Type B pancreatic cell (in vitro differentiated cells): ENCODE data around the gene DOCK7. TPM values are rescaled to one million over a fixed set of nuclear protein-coding genes. Genes with fewer than 3 reads are reported as not detected.

Experiments
- DNase-seq: peaks from one replicate; pipeline ENCODE4 v3.0.0; 2021; ENCODE audit warnings: mixed read lengths; ENCODE audit not compliant: unreplicated experiment; ENCODE audit errors: extremely low spot score
- H3K27ac Mint-ChIP-seq: 2 replicates; pipeline ENCODE4 v1.8.0; 2021; ENCODE audit warnings: mild to moderate bottlenecking, mixed read lengths
- H3K27me3 Mint-ChIP-seq: 2 replicates; pipeline ENCODE4 v1.8.0; 2021; ENCODE audit warnings: mixed read lengths
- H3K36me3 Mint-ChIP-seq: 2 replicates; pipeline ENCODE4 v1.8.0; 2021; ENCODE audit warnings: mixed read lengths
- H3K4me1 Mint-ChIP-seq: one replicate; pipeline ENCODE4 v1.8.0; 2021; ENCODE audit warnings: mixed read lengths; ENCODE audit not compliant: unreplicated experiment
- H3K4me3 Mint-ChIP-seq: 2 replicates; pipeline ENCODE4 v1.8.0; 2021; ENCODE audit warnings: mild to moderate bottlenecking, mixed read lengths
- H3K9me3 Mint-ChIP-seq: 2 replicates; pipeline ENCODE4 v1.8.0; 2021; ENCODE audit warnings: mixed read lengths
- total RNA-seq: library from RNA; stranded (reverse); gene quantifications from 2 replicates; pipeline ENCODE4 v1.2.1, GENCODE V29; 2021; ENCODE audit warnings: low replicate concordance
- TF ChIP-seq, protein P1 (sequence below): fragments of 200-600 bp; sonication (generic); conservative IDR thresholded peaks from 2 replicates; pipeline ENCODE4 v1.5.0; 2021; ENCODE audit warnings: antibody characterized with exemption, mild to moderate bottlenecking

DOCK7 gene
- total RNA-seq, 1 donor from 2014 or later: 61.1 TPM

DNA sequence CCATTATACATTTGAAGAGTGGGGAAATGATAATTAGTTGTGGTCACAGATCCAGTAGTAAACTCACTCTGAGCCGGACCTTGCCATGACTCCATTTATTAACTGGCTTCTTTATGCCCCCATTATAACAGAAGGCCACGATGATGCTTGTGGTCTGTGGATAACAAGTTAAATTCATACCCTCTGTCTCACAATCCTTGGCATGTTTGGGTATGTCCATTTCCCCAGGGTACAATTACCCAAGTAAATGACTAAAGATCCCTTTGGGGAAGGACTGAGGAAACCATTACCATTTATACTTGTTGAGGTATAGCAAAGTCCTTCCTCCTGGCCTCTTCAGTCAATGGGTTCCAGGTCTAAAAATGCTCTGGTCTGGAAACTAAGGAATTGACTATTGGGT lies 258.6 kb downstream of the DOCK7 start:
- H3K36me3 Mint-ChIP-seq: no peaks in the 10 kb centered on the region
- TF ChIP-seq, protein P1, sequence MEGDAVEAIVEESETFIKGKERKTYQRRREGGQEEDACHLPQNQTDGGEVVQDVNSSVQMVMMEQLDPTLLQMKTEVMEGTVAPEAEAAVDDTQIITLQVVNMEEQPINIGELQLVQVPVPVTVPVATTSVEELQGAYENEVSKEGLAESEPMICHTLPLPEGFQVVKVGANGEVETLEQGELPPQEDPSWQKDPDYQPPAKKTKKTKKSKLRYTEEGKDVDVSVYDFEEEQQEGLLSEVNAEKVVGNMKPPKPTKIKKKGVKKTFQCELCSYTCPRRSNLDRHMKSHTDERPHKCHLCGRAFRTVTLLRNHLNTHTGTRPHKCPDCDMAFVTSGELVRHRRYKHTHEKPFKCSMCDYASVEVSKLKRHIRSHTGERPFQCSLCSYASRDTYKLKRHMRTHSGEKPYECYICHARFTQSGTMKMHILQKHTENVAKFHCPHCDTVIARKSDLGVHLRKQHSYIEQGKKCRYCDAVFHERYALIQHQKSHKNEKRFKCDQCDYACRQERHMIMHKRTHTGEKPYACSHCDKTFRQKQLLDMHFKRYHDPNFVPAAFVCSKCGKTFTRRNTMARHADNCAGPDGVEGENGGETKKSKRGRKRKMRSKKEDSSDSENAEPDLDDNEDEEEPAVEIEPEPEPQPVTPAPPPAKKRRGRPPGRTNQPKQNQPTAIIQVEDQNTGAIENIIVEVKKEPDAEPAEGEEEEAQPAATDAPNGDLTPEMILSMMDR: no peak
- no peak for DNase-seq
- H3K27me3 Mint-ChIP-seq: no peaks in the 10 kb centered on the region
- no peaks in the 10 kb centered on the region for H3K9me3 Mint-ChIP-seq
- H3K4me3 Mint-ChIP-seq: no peak overlapping the region
- H3K27ac Mint-ChIP-seq: no peak overlapping the region
- peaks cover 7% of the 10 kb centered on the region for H3K4me1 Mint-ChIP-seq

GRCh38 chr1:62428351-62428750 lies 259.8 kb downstream of the DOCK7 start:
- H3K36me3 Mint-ChIP-seq: no peaks in the 10 kb centered on the region
- H3K4me3 Mint-ChIP-seq: no peak overlapping the region
- H3K27me3 Mint-ChIP-seq: no peaks in the 10 kb centered on the region
- no peaks in the 10 kb centered on the region for H3K9me3 Mint-ChIP-seq
- TF ChIP-seq, protein P1: no peak
- DNase-seq: no peak
- no peak overlapping the region for H3K27ac Mint-ChIP-seq
- peaks cover 11% of the 10 kb centered on the region for H3K4me1 Mint-ChIP-seq

GRCh38 chr1:62426794-62427193 lies 261.4 kb downstream of the DOCK7 start:
- TF ChIP-seq, protein P1: no peak
- Mint-ChIP-seq H3K27ac (peak overlapping the region; percentile 90), H3K4me1 (peaks cover 11% of the 10 kb centered on the region), H3K4me3 (no peak overlapping the region), H3K27me3 (no peaks in the 10 kb centered on the region), H3K9me3 (no peaks in the 10 kb centered on the region), H3K36me3 (no peaks in the 10 kb centered on the region)
- DNase-seq: no peak

GRCh38 chr1:62426237-62426636 lies 261.9 kb downstream of the DOCK7 start:
- Mint-ChIP-seq H3K36me3 (no peaks in the 10 kb centered on the region), H3K27ac (peak overlapping the region; percentile 90), H3K4me1 (peaks cover 11% of the 10 kb centered on the region), H3K27me3 (no peaks in the 10 kb centered on the region), H3K9me3 (no peaks in the 10 kb centered on the region), H3K4me3 (peak overlapping the region; percentile 67)
- no peak for DNase-seq
- TF ChIP-seq, protein P1: no peak

- no peak for DNase-seq
These were observed 263.1 kb downstream of the DOCK7 start for GRCh38 chr1:62425041-62425440.

More at GRCh38 chr1:62425041-62425440, 263.1 kb downstream of the DOCK7 start:
- Mint-ChIP-seq H3K9me3 (no peaks in the 10 kb centered on the region), H3K27ac (peak overlapping the region; percentile 8), H3K27me3 (no peaks in the 10 kb centered on the region), H3K4me1 (peaks cover 11% of the 10 kb centered on the region), H3K36me3 (no peaks in the 10 kb centered on the region), H3K4me3 (no peak overlapping the region)
- TF ChIP-seq, protein P1: no peak
